HCT116 (cell line): ENCODE results near the gene ZNF853. TPM values are rescaled to one million over a fixed set of nuclear protein-coding genes. Genes with fewer than 3 reads are reported as not detected.

Source experiments
- ATAC-seq: fragments of 200-7000 bp; cut with Tn5 transposase; 2 replicates; pipeline ENCODE4 v1.9.1; 2020; ENCODE audit warnings: mild to moderate bottlenecking, moderate library complexity
- BruUV-seq: library from RNA; stranded (reverse); fragments of 400-500 nt; replicated peaks from 2 replicates; lab custom pipeline; 2021; lab: Mats Ljungman, UMichigan
- CTCF ChIA-PET: fragments of 300-600 bp; sonication (Branson Sonifier 250); formaldehyde crosslinking; loops from one replicate; lab custom pipeline; 2021; ENCODE audit warnings: antibody characterized with exemption; lab: Charles Lee
- POLR2A ChIA-PET: fragments of 300-600, 350-600 bp; sonication (Branson Sonifier 250); formaldehyde crosslinking; loops from one replicate; lab custom pipeline; 2021; ENCODE audit warnings: antibody characterized with exemption; lab: Charles Lee
- RAD21 ChIA-PET, 2 experiments: fragments of 300-600 bp; sonication (Branson Sonifier 250); formaldehyde crosslinking; loops; one replicate each; lab custom pipeline; 2023; ENCODE audit warnings: low total read pairs in 2 of 2; ENCODE audit not compliant: uncharacterized antibody in 2 of 2, unreplicated experiment in 2 of 2, low non-redundant PET in 1 of 2; lab: Charles Lee
- DNase-seq: peaks from one replicate; pipeline ENCODE4 v3.0.0-alpha.2; 2010; ENCODE audit warnings: low read depth, low spot score
- H2AFZ ChIP-seq: fragments of 200-600 bp; shearing (Covaris generic), sonication (generic); 2 replicates; pipeline ENCODE4 v1.6.1; 2017; ENCODE audit warnings: low read depth, mixed run types, mixed read lengths, antibody characterized with exemption, low read length; ENCODE audit not compliant: poor library complexity, severe bottlenecking
- H3K27ac ChIP-seq: 2 replicates; pipeline ENCODE4 v1.5.1; 2012; ENCODE audit warnings: low read depth, low read length
- H3K27me3 ChIP-seq: fragments of 200-600 bp; sonication (generic); 2 replicates; pipeline ENCODE4 v1.6.1; 2016; ENCODE audit warnings: mixed run types, low read length, mixed read lengths; ENCODE audit not compliant: insufficient read depth
- H3K36me3 ChIP-seq, 2 experiments: fragments of 200-500 bp in 1 of 2; fragments of 200-600 bp in 1 of 2; sonication (Bioruptor generic) in 1 of 2; sonication (generic) in 1 of 2; 2 replicates each; pipeline versions ENCODE4 v1.5.1 to v1.6.1; 2014 to 2016; ENCODE audit warnings: low read length in 2 of 2, inconsistent platforms in 1 of 2, mixed read lengths in 1 of 2, mixed run types in 1 of 2; ENCODE audit not compliant: insufficient read depth in 2 of 2, control insufficient read depth in 1 of 2
- H3K4me1 ChIP-seq, 2 experiments: fragments of 200-600 bp in 1 of 2; sonication (generic) in 1 of 2; 2 replicates each; pipeline versions ENCODE4 v1.5.1 to v1.6.1; 2012 to 2017; ENCODE audit warnings: low read length in 2 of 2, inconsistent platforms in 1 of 2, mild to moderate bottlenecking in 1 of 2, mixed read lengths in 1 of 2, mixed run types in 1 of 2, moderate library complexity in 1 of 2; ENCODE audit not compliant: insufficient read depth in 2 of 2, control insufficient read depth in 1 of 2
- H3K4me2 ChIP-seq: fragments of 200-600 bp; sonication (generic); 2 replicates; pipeline ENCODE4 v1.6.1; 2017; ENCODE audit warnings: mixed run types, low read length, mixed read lengths
- H3K4me3 ChIP-seq, 2 experiments: fragments of 200-600 bp in 1 of 2; sonication (generic) in 1 of 2; replicated peaks in 1 of 2; 2 replicates each; pipeline ENCODE4 v1.5.1; 2011 to 2016; ENCODE audit warnings: low read length in 2 of 2, control low read depth in 1 of 2, low read depth in 1 of 2, mild to moderate bottlenecking in 1 of 2, mixed read lengths in 1 of 2, mixed run types in 1 of 2
- H3K79me2 ChIP-seq: fragments of 200-600 bp; sonication (generic); 2 replicates; pipeline ENCODE4 v1.6.1; 2017; ENCODE audit warnings: mild to moderate bottlenecking, mixed run types, low read length, moderate library complexity, mixed read lengths; ENCODE audit not compliant: insufficient read depth
- H3K9ac ChIP-seq: fragments of 200-600 bp; sonication (generic); 2 replicates; pipeline ENCODE4 v1.6.1; 2016; ENCODE audit warnings: low read length, mixed read lengths
- H3K9me2 ChIP-seq: fragments of 200-600 bp; sonication (generic), shearing (Covaris generic); 2 replicates; pipeline ENCODE4 v1.6.1; 2017; ENCODE audit warnings: mixed run types, mild to moderate bottlenecking, moderate library complexity; ENCODE audit not compliant: insufficient read depth
- H3K9me3 ChIP-seq, 2 experiments: fragments of 200-500 bp in 1 of 2; fragments of 200-600 bp in 1 of 2; sonication (Bioruptor generic) in 1 of 2; sonication (generic) in 1 of 2; 2 replicates each; pipeline ENCODE4 v1.6.1; 2014 to 2017; ENCODE audit warnings: low read length in 2 of 2, mixed read lengths in 2 of 2, inconsistent platforms in 1 of 2, low read depth in 1 of 2, mild to moderate bottlenecking in 1 of 2, mixed run types in 1 of 2, moderate library complexity in 1 of 2; ENCODE audit not compliant: control insufficient read depth in 1 of 2, insufficient read depth in 1 of 2
- H4K20me1 ChIP-seq: fragments of 200-600 bp; sonication (generic), shearing (Covaris generic); 2 replicates; pipeline ENCODE4 v1.6.1; 2017; ENCODE audit warnings: mixed run types, mild to moderate bottlenecking, moderate library complexity; ENCODE audit not compliant: insufficient read depth
- ATF3 ChIP-seq: IDR thresholded peaks from 2 replicates; pipeline ENCODE4 v1.6.1; 2012
- CEBPB ChIP-seq: IDR thresholded peaks from 2 replicates; pipeline ENCODE4 v1.6.1; 2012; ENCODE audit warnings: low read depth
- CTCF ChIP-seq, 3 experiments: fragments of 200-600 bp in 1 of 3; sonication (generic) in 1 of 3; IDR thresholded peaks in 2 of 3; conservative IDR thresholded peaks in 1 of 3; 2 replicates each; pipeline ENCODE4 v1.5.1; 2012 to 2017; ENCODE audit warnings: low read depth in 2 of 3, low read length in 2 of 3, antibody characterized with exemption in 1 of 3, borderline replicate concordance in 1 of 3, control low read depth in 1 of 3, mild to moderate bottlenecking in 1 of 3, mixed read lengths in 1 of 3, mixed run types in 1 of 3, moderate library complexity in 1 of 3; ENCODE audit not compliant: insufficient read depth in 1 of 3
- EGR1 ChIP-seq: IDR thresholded peaks from 2 replicates; pipeline ENCODE4 v1.6.1; 2012; ENCODE audit warnings: low read depth
- ELF1 ChIP-seq: IDR thresholded peaks from 2 replicates; pipeline ENCODE4 v1.6.1; 2012; ENCODE audit warnings: low read depth, borderline replicate concordance
- EZH2 ChIP-seq: fragments of 200-600 bp; sonication (generic); IDR thresholded peaks from 2 replicates; pipeline ENCODE4 v1.6.1; 2017; ENCODE audit warnings: antibody characterized with exemption, mixed run types
- EZH2phosphoT487 ChIP-seq: fragments of 200-600 bp; IDR thresholded peaks from 2 replicates; pipeline ENCODE4 v1.6.1; 2018; ENCODE audit warnings: antibody characterized with exemption, borderline replicate concordance
- JUND ChIP-seq: IDR thresholded peaks from 2 replicates; pipeline ENCODE4 v1.6.1; 2012
- MAX ChIP-seq: IDR thresholded peaks from 2 replicates; pipeline ENCODE4 v1.6.1; 2012
- POLR2A ChIP-seq: IDR thresholded peaks from 2 replicates; pipeline ENCODE4 v1.7.0; 2011; ENCODE audit warnings: borderline replicate concordance; ENCODE audit not compliant: insufficient read depth, insufficient read length; ENCODE audit errors: extremely low read depth
- SIN3A ChIP-seq: IDR thresholded peaks from 2 replicates; pipeline ENCODE4 v1.6.1; 2012; ENCODE audit warnings: low read depth
- SP1 ChIP-seq: IDR thresholded peaks from 2 replicates; pipeline ENCODE4 v1.6.1; 2012; ENCODE audit warnings: low read depth
- SRF ChIP-seq: IDR thresholded peaks from 2 replicates; pipeline ENCODE4 v1.6.1; 2012; ENCODE audit warnings: low read depth
- TCF7L2 ChIP-seq: IDR thresholded peaks from 2 replicates; pipeline ENCODE4 v1.7.0; 2011; ENCODE audit warnings: borderline replicate concordance, inconsistent platforms; ENCODE audit not compliant: insufficient read depth, insufficient read length; ENCODE audit errors: extremely low read depth
- YY1 ChIP-seq: IDR thresholded peaks from 2 replicates; pipeline ENCODE4 v1.6.1; 2011; ENCODE audit warnings: low read length, low read depth, moderate library complexity, mild to moderate bottlenecking; ENCODE audit not compliant: insufficient replicate concordance; ENCODE audit errors: extremely low read depth
- ZNF274 ChIP-seq: fragments of 200-500 bp; sonication (Bioruptor generic); IDR thresholded peaks from 2 replicates; pipeline ENCODE4 v1.6.1; 2014; ENCODE audit warnings: mild to moderate bottlenecking, low read depth, low read length, inconsistent platforms
- intact Hi-C: fragments of 100-400 bp; cut with micrococcal nuclease; formaldehyde crosslinking; loops from 2 replicates; pipeline ENCODE4 v1.10.0; 2022
- total RNA-seq: library from RNA; stranded (reverse); gene quantifications from one replicate; pipeline ENCODE4 v1.2.1, GENCODE V29; 2021; ENCODE audit not compliant: unreplicated experiment

ZNF853 gene
- total RNA-seq, 1 experiment from 2014 or later, result 0.05 TPM

GRCh38 chr7:6647080-6647479 lies 31.7 kb downstream of the ZNF853 start:
- ATAC-seq, result no peak
- ChIA-PET RAD21 (no interaction called here), CTCF (no interaction called here)
- no peak overlapping the region for H3K27ac ChIP-seq
- H3K4me2 ChIP-seq, result no peak overlapping the region
- H4K20me1 ChIP-seq, result no peaks in the 10 kb centered on the region
- DNase-seq, result no peak
- BruUV-seq, result no TSS peak
- peaks cover 19 to 46% of the 10 kb centered on the region in 2 experiments; a peak in 2 of 4 replicates for H3K36me3 ChIP-seq
- H3K27me3 ChIP-seq, result no peaks in the 10 kb centered on the region
- TF ChIP-seq YY1 (no peak), ZNF274 (no peak), POLR2A (no peak), TCF7L2 (no peak), ELF1 (no peak), CEBPB (no peak), EZH2phosphoT487 (no peak), SP1 (no peak), CTCF (IDR thresholded peaks at IDR 0.05 in 2 of 3, conservative IDR thresholded peaks at IDR 0.05 in 1 of 3; ENCODE audit: borderline replicate concordance in 1 of 3, insufficient read depth in 1 of 3, low read depth in 2 of 3, low read length in 2 of 3) (no peak), SIN3A (no peak), ATF3 (no peak), EZH2 (no peak), JUND (no peak), MAX (no peak), SRF (no peak), EGR1 (no peak)
- TF ChIP-seq, all 23 proteins: peak for 0
- no peak overlapping the region for H3K4me3 ChIP-seq
- H3K4me1 ChIP-seq, result no peaks in the 10 kb centered on the region
- no peaks in the 10 kb centered on the region for H3K9me2 ChIP-seq
- H2AFZ ChIP-seq, result no peak overlapping the region
- no peaks in the 10 kb centered on the region for H3K9me3 ChIP-seq
- POLR2A ChIA-PET, result no interaction called here
- no peak overlapping the region for H3K9ac ChIP-seq
- intact Hi-C loops, result no loop called here
- H3K79me2 ChIP-seq, result peaks cover 6% of the 10 kb centered on the region; the same call in 1 of the 2 replicates
